Renal pelvis (tissue), 4 donors: ENCODE data around the gene ADARB2. TPM values are rescaled to one million over a fixed set of nuclear protein-coding genes. Genes with fewer than 3 reads are reported as not detected.

ENCODE experiments used
- DNase-seq: peaks from one replicate; pipeline ENCODE4 v3.0.0-alpha.2; 2013
- polyA plus RNA-seq, 3 donors: library from polyadenylated mRNA; unstranded; fragments of 120-200 nt; gene quantifications; one replicate each; pipeline ENCODE4 v1.2.1, GENCODE V29; 2013; ENCODE audit not compliant: insufficient read length in 3 of 3

Gene ADARB2
- polyA plus RNA-seq, 3 donors: 0.62 to 3.0 (median 1.1) TPM

DNA sequence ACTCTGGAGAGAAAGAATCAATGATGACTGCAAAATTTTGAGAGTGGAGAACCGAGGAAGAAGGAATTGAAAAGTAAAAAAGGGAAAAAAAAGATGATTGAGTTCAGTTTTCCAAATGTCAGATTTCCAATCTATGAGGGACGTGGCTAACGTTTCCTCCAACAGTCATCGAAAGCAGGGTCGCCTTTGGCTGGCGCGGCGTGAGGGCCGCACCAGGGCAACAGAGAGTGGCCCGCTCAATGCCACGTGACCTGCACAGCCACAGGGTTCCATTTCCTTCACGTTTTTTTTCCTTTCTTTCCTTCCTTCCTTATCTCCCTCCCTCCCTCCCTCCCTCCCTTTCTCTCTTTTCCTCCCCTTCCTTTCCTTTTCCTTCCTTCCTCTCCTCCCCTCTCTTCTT lies 579.3 kb downstream of the ADARB2 start:
- no peak for DNase-seq

DNA sequence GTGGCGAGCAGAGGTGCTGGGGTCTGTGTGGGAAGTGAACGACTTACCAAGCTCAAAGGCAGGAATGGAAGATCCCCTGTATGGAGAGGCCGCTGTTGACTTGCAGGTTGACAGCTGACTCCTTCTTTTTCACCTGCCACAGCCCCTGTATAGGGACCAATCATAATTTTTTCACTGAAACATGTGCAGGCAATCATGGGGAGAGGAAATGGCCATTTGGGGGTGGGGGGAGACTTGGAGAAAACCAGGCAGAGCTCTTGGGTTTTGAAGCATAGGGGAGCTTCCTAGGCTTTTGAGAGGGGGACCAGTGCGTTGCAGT lies 579.8 kb downstream of the ADARB2 start:
- DNase-seq: no peak

DNA sequence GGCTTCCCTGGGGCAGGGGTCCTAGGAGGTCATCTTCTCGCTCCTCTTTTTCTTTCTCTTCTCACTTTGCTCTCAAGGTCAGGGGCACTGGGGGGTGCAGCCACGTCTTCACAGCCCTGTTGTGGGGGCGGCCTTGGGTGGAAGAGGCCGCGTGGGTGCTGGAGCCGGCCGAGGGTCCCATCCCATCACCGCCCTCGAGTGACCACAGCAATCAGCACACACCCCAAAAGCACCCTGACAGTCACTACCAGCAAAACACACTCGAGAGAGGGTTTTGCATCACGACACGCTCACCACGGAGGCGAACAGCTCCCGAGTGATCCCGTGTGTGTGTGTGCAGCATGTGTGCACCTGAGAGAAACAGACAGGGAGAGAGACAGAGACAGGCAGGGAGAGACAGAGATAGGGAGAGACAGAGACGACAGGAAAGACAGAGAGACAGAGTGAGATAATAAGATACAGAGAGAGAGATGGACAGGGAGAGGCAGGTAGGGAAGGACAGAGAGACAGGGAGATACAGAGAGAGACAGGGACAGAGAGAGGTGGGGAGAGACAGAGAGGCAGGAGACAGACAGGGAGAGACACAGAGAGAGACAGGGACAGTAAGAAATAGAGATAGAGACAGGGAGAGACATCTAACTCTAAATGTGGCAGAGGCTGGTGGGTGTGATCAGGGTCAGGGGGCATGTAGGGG lies 580.3 kb downstream of the ADARB2 start:
- no peak for DNase-seq

DNA sequence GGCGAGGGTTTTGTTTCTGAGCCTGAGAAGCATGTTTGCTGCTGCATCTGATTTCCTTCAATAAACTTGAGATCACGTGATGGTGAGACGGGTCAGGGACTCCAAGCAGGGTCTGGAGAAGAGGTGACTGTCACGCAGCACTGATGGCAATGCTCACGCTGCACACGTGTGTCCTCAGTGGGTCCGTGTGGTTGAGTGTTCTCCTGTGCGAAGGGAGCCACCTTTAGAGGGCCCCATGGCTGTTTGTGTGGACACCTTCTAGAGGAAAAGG lies 580.8 kb downstream of the ADARB2 start:
- no peak for DNase-seq

DNA sequence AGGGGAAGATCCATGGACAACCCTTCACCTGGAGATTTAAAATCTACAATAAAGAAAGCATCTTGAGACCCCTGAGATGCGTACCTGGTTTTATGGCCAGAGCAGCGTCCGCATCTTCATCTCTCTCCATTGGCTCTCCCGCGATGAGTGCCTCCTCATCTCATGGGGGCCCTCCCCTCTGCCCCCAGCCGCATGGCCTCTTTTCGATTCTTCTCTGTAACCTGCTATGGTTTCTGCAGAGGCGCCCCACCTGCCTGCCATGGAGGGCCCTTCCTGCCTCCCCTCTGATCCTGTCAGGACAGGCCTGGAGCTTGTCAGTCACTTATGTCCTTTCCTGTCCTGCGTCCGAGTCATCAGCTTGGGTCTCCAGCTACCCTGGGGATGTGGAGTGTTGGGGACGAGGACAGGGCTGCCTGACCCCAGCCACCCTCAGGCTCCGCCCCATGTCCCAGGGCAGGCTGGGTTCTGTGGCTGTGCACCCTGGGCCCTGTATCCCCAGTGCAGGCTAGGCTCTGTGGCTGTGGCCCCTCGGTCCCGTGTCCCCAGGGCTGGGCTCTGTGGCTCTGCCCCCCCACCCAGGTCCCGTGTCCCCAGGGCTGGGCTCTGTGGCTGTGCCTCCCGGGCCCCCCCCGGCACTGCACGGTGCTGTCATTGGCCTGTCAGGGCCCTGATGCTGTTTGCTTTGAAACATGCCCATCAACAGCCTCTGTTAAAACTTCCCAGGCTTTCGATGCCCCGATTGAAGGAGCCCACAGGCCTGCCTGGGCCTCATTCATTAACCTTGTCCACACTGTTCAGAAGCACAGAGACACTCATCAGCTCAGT lies 581.3 kb downstream of the ADARB2 start:
- no peak for DNase-seq

DNA sequence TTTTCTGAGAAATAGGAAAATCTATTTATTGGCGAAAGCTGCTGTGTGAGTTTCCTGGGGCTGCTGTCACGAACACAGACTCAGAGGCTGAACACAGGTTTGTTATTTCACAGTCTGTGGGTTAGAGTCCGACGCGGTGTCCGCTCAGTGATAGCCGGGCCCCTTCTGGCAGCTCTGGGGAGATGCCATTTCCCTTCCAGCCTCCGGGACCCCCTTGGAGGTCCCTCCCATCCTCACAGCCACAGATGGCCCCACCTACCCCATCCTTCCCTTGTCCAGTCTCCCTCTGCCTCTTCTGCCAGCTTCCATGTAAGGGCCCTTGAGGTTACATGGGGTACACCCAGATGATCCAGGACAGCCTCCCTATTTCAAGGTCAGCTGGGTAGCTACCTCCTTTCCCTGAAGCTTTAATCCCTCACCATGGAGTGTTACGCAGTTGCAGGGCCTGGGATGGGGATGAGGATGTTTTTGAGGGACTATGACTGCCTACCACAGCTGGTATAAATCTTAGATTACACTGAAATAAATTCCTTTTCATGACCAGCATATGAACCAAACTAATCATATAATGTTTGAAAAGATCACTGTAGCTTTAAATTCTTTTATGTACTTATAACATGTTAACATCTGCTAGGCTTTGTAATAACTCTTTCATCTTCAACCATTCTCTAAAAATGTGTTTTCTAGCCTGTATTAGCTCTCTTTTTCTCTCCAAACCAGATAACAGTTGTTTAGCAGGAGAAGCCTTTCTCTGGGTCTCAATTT lies 582.6 kb downstream of the ADARB2 start:
- no peak for DNase-seq

DNA sequence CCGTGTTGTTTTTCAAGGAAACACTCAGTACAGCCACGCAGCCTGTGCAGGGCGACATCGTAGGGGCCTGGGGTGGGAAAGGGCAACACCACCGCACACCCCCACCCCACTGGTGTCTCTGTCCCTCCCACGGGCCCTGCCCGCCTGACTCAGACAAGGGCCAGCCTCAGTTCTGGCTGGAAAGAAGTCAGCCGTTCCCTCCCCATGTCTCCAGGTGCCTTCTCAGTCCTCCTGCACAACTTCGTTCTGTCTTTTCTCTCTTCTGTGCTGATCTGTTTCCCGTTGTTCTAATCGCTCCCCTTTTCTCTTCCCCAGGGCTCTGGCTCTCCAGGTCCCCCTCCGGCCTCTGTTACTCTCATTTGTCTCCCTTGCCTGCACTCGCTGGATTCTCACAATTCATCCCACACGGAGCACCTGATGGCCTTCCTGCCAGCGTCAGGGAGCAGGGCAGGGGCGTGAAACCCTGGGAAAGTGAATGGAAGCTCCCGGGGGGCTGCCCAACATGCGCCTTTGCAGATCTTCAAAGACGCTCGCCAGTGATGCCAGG lies 583.4 kb downstream of the ADARB2 start:
- no peak for DNase-seq

DNA sequence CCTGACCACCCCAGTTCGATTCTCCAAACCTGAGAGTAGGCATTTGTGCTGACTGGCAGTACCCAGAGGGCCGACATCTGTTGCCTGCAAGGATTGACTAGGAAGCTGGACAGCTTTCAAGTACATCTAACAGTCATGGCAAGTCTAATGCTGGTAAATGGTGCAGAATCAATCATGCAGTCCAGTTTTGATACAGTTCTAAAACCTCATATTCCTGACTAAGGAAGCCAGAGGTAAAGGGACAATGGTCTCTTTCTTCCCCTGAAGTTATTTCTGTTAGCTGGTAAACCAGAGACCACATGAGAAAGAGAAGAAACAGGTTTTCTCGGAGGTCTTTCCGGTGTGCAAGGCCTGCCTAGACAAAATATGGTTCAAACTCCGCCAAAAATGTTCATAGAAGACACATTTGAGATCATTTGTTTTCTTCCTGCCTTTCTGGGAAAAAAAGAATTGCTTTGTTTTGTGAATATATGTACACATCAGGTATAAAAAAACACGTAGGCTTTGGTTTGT lies 584.0 kb downstream of the ADARB2 start:
- DNase-seq: no peak

DNA sequence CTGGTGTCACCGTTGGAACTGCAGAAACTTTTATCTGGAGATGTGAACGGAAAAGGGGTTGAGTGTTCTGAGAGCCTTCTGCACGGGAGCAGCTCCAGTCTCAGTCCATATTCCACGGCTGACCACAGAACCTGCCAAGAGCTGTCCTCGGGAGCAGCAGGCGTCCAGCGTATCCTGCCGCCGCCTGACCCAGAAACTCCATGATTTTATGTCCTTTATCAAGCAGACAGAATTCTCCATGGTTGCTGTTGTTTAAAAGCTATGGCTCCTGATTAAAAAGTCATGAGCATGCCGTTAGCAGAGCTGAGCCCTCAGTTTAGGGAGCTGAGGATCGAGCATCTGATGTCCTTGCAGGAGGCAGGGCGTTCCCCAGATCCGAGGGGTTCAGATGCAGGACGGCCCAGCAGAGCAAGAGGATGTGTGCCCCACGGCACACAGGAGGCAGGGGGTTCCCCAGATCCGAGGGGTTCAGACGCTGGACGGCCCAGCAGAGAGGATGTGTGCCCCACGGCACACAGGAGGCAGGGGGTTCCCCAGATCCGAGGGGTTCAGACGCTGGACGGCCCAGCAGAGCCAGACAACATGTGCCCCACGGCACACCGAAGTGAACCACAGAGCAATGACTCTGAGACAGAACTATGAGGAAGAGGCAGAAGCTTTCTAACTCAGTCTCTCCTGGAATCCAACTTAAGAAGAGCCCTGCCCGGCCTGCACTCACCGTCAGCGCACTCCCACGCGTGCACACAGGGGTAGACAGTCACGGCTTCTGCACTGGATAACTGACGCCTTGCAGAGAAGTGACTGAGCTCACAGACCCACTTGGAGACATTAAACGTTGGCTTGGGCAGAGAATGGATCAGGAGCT lies 584.7 kb downstream of the ADARB2 start:
- DNase-seq: no peak

DNA sequence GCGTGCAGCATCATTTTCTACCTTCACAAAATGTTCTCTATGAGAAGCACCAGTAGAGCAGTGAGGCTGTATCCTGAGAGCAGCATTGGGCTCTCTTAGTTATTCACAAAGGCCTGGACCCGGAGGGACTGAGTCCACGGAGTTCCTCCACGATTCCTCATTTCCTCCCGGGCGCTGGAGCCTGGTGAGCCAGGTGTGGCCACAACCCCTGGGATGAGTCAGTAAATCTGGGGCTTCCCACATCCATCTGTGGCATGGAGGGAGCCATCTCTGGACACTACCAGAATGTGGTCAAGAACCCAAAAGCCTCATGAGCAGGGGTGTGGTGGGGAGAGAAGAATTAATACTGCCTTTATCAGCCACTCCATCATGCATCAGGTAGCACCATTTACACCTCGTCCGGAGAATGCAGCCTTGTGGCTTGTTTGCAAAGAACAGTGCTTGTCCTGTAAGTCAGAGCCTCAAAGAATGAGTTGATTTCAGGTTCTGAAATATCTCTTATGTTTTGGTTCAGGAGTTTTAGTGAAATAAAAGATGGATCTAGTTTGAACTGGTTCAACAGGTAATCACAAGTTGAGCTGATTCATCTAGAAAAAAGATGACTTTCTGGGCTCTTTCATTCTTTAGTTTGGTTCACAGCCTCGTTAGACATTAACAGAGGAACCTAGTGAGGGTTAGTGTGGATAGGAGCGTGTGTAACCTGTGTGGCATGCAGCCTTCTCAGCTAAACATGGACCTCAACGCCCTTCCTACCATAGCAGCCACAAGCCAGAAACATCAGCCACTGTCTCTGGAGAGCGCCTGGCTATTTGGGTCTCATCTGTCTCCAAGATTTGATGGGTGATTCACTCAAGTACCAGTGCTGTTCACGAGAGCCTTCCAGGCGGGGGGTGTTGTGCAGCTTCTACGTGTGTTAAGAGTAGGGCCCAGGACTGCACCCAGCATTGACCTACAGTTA lies 586.0 kb downstream of the ADARB2 start:
- no peak for DNase-seq

DNA sequence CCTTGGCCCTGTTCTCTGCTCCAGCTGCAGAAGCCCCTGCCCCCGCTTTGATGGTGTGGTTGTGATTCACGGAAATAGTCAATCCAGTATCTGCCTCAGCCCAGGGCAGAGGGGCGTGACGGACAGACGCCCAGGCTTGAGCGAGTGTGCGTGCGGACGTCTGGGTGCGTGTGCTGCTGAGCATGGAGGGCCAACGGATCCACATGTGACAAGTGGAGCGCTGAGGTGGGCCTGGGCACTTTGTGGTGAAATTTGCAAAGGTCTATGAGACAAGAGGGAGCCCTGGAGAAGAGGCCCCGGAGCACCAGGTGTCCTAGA lies 586.7 kb downstream of the ADARB2 start:
- no peak for DNase-seq

DNA sequence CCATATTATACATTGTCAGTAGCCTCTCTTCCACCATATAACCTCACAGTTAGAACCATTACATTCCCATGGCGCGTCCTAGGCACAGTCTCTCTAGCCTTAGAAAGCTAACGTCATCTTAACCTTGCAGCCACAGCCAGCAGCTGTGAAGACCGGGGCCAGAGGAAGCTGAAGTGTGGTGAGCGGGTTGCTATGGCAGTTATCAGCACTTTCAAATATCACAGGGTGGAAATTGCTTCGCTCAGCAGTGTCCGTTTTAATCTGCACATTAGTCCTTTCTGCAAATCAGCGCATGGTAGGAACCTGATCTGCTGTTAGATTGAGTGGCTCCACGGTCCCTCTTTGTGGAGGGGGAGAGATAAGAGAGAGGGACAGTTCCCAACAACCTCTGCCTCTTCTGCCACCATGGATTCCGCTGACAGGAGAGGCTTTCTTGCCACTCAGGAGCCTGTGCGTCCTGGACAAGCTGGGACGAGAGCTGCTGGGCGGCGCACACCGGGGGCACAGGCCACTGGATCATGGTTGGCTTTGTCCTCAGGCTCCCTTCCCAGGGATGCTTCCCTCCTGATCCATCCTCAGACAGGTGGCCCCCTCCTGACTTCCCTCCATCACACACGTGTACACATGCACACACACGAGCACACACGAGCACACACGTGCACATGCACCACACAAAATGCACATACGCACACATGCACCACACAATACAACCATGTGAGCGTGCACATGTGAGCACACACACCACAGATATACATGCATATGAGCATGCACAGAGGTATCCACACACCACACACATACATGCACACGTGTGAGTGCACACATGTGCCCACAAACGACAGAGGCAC lies 587.3 kb downstream of the ADARB2 start:
- DNase-seq: no peak

DNA sequence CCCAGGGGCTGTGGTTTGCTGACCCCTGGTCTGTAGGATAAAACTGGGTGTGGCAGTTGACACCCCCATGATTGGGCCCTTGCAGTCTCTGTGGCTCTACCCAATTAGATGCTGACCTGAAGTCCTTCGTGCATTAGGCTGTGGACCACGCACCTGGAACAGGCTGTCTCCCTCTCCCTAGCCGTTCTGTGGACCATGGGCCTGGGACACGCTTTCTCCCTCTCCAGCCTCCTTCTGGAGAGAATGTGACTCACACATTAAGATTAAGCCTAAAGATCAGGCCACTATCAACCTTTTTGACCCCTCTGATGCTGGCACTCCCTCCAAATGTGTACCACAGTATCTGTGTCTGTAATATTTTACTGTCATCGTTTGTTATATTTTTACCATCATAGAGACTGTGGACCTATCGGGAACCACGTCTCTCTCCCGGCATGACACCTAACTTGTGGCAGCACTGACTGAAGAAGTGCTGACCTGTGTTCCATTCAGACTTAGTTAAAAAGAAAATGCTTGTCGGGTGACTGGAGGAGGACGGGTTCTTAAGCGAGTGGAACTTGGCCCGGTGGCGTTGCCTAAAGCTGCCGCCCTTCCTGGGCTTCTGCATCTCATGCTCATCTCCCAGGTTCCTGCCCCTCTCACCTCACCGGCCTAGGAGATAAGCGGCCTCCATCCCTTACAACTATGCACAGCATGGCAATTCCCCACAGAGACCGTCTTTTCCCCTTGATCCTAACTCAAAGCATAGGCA lies 588.3 kb downstream of the ADARB2 start:
- no peak for DNase-seq

DNA sequence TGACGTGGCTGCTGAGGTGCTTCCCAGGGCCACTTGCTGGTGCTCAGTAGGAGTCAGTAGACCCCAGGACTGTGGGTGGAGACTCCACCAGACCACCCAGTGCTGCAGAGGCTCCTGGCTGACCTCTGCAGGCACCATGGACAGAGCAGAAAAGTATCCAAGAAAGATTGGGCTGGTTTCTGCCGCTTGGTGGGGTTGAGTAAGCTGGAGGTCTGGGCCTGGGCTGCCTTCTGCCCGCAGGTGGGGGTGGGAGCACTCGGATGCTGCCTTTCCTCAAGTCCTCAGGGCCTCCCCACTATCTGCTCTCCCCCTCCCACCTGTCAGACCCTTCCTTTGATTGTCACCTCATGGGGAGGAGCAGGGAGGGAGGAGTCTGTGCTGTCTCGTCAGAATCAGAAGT lies 589.5 kb downstream of the ADARB2 start:
- DNase-seq: no peak

DNA sequence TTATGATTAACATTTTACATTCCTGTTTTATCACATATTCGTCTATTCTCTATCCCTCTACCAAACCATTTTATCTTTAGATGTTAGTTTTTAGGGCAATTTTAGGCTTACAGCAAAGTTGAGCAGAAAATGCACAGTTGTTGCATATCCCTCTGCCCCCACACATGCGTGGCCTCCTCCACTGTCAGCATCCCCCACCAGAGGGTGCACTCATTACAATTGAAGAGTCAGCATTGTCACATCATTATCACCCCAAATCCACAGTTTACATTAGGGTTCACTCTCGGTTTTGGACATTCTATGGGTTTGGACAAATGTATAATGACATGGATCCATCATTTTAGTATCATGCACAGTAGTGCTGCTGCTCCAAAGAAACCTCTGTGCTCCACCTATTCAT lies 594.7 kb downstream of the ADARB2 start:
- no peak for DNase-seq

DNA sequence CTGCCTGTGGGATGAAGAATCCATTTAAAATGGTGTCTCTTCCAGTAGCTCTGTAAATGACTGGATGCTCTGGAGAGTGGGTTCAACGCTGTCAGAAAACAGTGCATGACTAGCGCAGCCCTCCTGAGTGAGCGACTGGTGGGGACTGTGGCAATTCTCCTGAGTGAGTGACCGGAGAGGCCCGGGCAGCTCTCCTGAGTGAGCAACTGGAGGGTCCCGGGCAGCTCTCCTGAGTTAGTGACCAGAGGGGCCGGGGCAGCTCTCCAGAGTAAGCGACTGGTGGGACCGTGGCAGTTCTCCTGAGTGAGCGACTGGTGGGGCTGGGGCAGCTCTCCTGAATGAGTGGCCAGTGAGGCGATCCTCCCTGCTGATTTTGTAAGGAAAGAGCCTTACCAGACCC lies 595.6 kb downstream of the ADARB2 start:
- DNase-seq: no peak

DNA sequence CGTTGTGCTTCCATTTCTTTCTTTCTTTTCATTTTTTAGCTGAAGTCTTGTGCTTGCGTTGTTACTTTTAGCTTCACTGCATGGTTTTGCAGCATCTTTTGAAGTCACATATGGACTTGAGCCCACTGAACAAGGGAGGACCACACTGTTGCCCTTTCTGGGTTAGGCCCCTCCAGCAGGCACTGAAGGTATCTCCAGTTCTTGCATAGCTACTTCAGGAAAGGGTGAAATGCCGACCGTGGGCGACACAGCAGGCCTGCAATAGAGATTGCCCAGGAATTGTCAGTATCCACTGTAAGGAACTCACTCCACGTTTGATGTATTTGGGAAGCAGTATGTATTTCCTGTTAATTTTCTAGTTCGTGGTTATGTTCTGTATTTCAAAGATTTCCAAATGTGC lies 596.1 kb downstream of the ADARB2 start:
- no peak for DNase-seq

DNA sequence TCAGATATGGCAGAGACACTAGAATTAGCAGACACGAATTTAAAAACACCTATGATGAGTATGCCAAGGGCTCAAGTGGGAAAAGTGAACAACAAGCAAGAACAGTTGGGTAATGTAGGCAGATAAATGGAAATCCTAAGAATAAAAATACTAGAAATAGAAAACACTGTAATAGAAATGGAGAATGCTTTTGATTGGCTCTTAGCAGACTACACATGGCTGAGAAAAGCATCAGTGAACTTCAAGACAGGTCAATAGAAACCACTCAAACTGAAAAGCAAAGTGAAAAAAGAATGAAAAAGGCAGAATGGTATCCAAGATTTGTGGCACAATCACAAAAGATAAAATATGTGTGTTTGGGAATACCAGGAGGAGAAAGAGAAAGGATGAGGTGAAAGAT lies 598.8 kb downstream of the ADARB2 start:
- no peak for DNase-seq
